Measurements from ENCODE around the gene OVOL2.

Gene OVOL2

DNA sequence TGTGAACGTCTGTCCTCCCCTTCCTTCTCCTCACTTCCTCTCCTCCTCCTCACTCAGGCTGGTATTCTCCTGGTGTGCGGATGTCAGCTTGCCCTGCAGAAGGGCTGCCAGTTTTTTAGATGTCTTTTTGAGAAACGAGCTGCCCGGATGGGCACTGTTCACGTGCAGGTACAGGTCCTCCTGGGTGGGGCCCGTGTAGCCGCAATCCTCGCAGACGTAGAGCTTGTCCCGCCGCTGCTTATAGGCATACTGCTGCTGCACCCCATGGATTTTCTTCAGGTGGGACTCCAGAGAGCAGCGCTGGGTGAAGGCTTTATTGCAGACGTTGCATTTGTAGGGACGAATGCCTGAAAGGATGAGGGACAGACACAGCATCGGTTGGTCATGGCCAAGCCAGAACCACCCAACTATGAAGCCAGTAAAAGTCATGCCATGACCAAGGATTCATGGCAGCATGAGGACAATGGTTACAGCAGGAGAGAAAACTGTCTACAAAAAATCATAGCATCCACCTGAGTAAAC is 33.0 kb downstream of the OVOL2 start:
- Histone ChIP-seq H3K4me3 (ENCODE audit: low read length) (no peak overlapping the region), H3K27me3 (ENCODE audit: control insufficient read depth, low read length) (no peaks in the 10 kb centered on the region), H3F3A (ENCODE audit: control insufficient read depth, insufficient read depth) (no peaks in the 10 kb centered on the region), H3K27ac (ENCODE audit: low read depth, low read length) (no peak overlapping the region), H4K20me1 (ENCODE audit: control insufficient read depth, insufficient read depth, low read depth, low read length) (no peaks in the 10 kb centered on the region), H3K4me1 (ENCODE audit: control insufficient read depth, low read length) (no peaks in the 10 kb centered on the region), H3K79me2 (ENCODE audit: control insufficient read depth, low read length) (no peaks in the 10 kb centered on the region), H3K9me2 (replicated peaks; ENCODE audit: control insufficient read depth, low read length) (no peaks in the 10 kb centered on the region), H3K36me3 (ENCODE audit: control insufficient read depth, low read length) (no peaks in the 10 kb centered on the region), H3K9me3 (ENCODE audit: control insufficient read depth, insufficient read depth, low read length) (no peaks in the 10 kb centered on the region), H3K4me2 (ENCODE audit: low read length) (no peak overlapping the region)
- TF ChIP-seq, protein P1, sequence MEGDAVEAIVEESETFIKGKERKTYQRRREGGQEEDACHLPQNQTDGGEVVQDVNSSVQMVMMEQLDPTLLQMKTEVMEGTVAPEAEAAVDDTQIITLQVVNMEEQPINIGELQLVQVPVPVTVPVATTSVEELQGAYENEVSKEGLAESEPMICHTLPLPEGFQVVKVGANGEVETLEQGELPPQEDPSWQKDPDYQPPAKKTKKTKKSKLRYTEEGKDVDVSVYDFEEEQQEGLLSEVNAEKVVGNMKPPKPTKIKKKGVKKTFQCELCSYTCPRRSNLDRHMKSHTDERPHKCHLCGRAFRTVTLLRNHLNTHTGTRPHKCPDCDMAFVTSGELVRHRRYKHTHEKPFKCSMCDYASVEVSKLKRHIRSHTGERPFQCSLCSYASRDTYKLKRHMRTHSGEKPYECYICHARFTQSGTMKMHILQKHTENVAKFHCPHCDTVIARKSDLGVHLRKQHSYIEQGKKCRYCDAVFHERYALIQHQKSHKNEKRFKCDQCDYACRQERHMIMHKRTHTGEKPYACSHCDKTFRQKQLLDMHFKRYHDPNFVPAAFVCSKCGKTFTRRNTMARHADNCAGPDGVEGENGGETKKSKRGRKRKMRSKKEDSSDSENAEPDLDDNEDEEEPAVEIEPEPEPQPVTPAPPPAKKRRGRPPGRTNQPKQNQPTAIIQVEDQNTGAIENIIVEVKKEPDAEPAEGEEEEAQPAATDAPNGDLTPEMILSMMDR (IDR thresholded peaks at IDR 0.05; ENCODE audit: low read depth, low read length, poor library complexity, severe bottlenecking), result no peak
- TF ChIP-seq EZH2phosphoT487 (IDR thresholded peaks at IDR 0.05; ENCODE audit: borderline replicate concordance, low read length), result no peak

DNA sequence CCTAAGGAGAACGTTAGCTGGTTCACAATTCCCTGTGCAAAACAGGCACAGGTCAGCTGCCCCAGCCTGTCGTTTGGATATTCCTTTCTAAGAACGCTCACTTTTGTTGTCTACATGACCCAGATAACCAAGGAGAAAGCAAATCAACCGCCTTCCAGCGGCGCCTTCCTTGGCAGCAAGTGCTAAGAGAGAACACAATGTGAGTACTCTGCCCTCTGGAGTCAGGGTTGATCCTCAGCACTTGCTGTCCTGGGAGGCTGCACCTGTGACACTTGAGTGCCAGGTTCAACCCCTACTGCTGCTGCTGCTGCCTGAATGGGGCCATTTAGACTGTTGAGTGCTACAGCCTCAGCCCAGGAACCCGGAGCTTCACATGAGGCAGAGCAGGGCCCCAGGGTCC is 36.8 kb downstream of the OVOL2 start:
- Histone ChIP-seq H3K9me2 (replicated peaks; ENCODE audit: control insufficient read depth, low read length) (no peaks in the 10 kb centered on the region), H3K79me2 (ENCODE audit: control insufficient read depth, low read length) (no peaks in the 10 kb centered on the region), H3K4me2 (ENCODE audit: low read length) (no peak overlapping the region), H4K20me1 (ENCODE audit: control insufficient read depth, insufficient read depth, low read depth, low read length) (no peaks in the 10 kb centered on the region), H3K27me3 (ENCODE audit: control insufficient read depth, low read length) (no peaks in the 10 kb centered on the region), H3K4me3 (ENCODE audit: low read length) (no peak overlapping the region), H3F3A (ENCODE audit: control insufficient read depth, insufficient read depth) (0 out of 2 replicates have a peak, but pooled peaks cover 2% of the 10 kb centered on the region), H3K36me3 (ENCODE audit: control insufficient read depth, low read length) (no peaks in the 10 kb centered on the region), H3K27ac (ENCODE audit: low read depth, low read length) (no peak overlapping the region), H3K4me1 (ENCODE audit: control insufficient read depth, low read length) (no peaks in the 10 kb centered on the region), H3K9me3 (ENCODE audit: control insufficient read depth, insufficient read depth, low read length) (no peaks in the 10 kb centered on the region)
- TF ChIP-seq, protein P1 (IDR thresholded peaks at IDR 0.05; ENCODE audit: low read depth, low read length, poor library complexity, severe bottlenecking), result no peak
- TF ChIP-seq EZH2phosphoT487 (IDR thresholded peaks at IDR 0.05; ENCODE audit: borderline replicate concordance, low read length), result no peak

DNA sequence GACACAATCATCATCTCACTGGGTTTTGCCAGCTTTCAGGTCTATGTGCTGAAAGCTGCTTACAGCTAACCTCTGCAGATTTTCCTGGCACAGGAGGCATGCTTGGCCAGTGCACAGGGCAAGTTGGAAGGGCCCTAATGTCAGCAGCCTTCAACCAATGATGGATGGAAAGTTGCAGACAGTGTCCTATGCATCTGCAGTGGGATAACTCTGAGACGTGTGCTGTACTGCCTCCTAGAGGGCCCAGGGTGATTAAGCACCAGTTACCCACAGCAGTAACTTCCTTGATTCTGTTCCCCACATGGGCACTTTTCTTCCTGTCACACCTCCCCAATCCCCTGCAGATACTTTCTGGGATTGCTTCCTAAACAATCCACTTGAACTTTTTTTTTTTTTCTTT is 38.6 kb downstream of the OVOL2 start:
- Histone ChIP-seq H3K9me2 (replicated peaks; ENCODE audit: control insufficient read depth, low read length) (no peaks in the 10 kb centered on the region), H3K27me3 (ENCODE audit: control insufficient read depth, low read length) (no peaks in the 10 kb centered on the region), H3K79me2 (ENCODE audit: control insufficient read depth, low read length) (no peaks in the 10 kb centered on the region), H4K20me1 (ENCODE audit: control insufficient read depth, insufficient read depth, low read depth, low read length) (no peaks in the 10 kb centered on the region), H3K36me3 (ENCODE audit: control insufficient read depth, low read length) (no peaks in the 10 kb centered on the region), H3K27ac (ENCODE audit: low read depth, low read length) (no peak overlapping the region), H3K4me2 (ENCODE audit: low read length) (no peak overlapping the region), H3F3A (ENCODE audit: control insufficient read depth, insufficient read depth) (0 out of 2 replicates have a peak, but pooled peaks cover 2% of the 10 kb centered on the region), H3K9me3 (ENCODE audit: control insufficient read depth, insufficient read depth, low read length) (no peaks in the 10 kb centered on the region), H3K4me3 (ENCODE audit: low read length) (no peak overlapping the region), H3K4me1 (ENCODE audit: control insufficient read depth, low read length) (no peaks in the 10 kb centered on the region)
- TF ChIP-seq, protein P1 (IDR thresholded peaks at IDR 0.05; ENCODE audit: low read depth, low read length, poor library complexity, severe bottlenecking), result peak; percentile 83
- TF ChIP-seq EZH2phosphoT487 (IDR thresholded peaks at IDR 0.05; ENCODE audit: borderline replicate concordance, low read length), result no peak

All from DOHH2 (cell line).